Left renal cortex interstitium (tissue), 4 donors: ENCODE data around the gene NTMT1. TPM values are rescaled to one million over a fixed set of nuclear protein-coding genes. Genes with fewer than 3 reads are reported as not detected.

Experiments used
- DNase-seq, 4 donors: peaks; one replicate each; pipeline ENCODE4 v3.0.0-alpha.2; 2013; ENCODE audit warnings: low read depth in 4 of 4, low spot score in 2 of 4, missing footprints in 1 of 4
- polyA plus RNA-seq, 4 donors: library from polyadenylated mRNA; unstranded; fragments of 120-200 nt; gene quantifications; one replicate each; pipeline ENCODE4 v1.2.1, GENCODE V29; 2013; ENCODE audit not compliant: insufficient read length in 4 of 4

Gene NTMT1
- polyA plus RNA-seq, 4 donors, result 31.8 to 34.1 (median 32.7) TPM

- DNase-seq, result no peak
These were observed 46.7 kb downstream of the NTMT1 start for GRCh38 chr9:129672702-129673101.

- DNase-seq, result no peak
These were observed 47.6 kb downstream of the NTMT1 start for GRCh38 chr9:129673602-129674001.

GRCh38 chr9:129674229-129674628 is 48.3 kb downstream of the NTMT1 start:
- DNase-seq, result no peak

GRCh38 chr9:129675620-129676019 is 49.7 kb downstream of the NTMT1 start:
- no peak for DNase-seq

GRCh38 chr9:129676287-129676686 is 50.3 kb downstream of the NTMT1 start:
- no peak for DNase-seq

GRCh38 chr9:129676975-129677374 is 51.0 kb downstream of the NTMT1 start:
- no peak for DNase-seq

- DNase-seq, result no peak
These were observed 51.5 kb downstream of the NTMT1 start for GRCh38 chr9:129677456-129677855.

GRCh38 chr9:129678844-129679243 is 52.9 kb downstream of the NTMT1 start:
- DNase-seq, result no peak

- DNase-seq, result no peak
These were observed 53.6 kb downstream of the NTMT1 start for GRCh38 chr9:129679537-129679936.

- no peak for DNase-seq
These were observed 56.0 kb downstream of the NTMT1 start for GRCh38 chr9:129681924-129682323.

- no peak for DNase-seq
These were observed 56.4 kb downstream of the NTMT1 start for GRCh38 chr9:129682381-129682780.

GRCh38 chr9:129685220-129685932 is 59.4 kb downstream of the NTMT1 start:
- DNase-seq, result no peak

Other genes with a start within 250 kb of the NTMT1 start
- gene C9orf50, start 5.1 kb upstream of the NTMT1 start, polyA plus RNA-seq, result under 1 TPM; 0.64 to 0.99 (median 0.83) TPM
- 10 to 100 TPM; 16.8 to 23.2 (median 19.0) TPM for gene ASB6, start 16.0 kb downstream of the NTMT1 start, polyA plus RNA-seq
- 1 to 10 TPM in 3 of 4 donors, under 1 TPM in 1; 0.83 to 1.5 (median 1.2) TPM for gene PRRX2, start 39.5 kb downstream of the NTMT1 start, polyA plus RNA-seq
- 1 to 10 TPM; 4.0 to 7.3 (median 4.6) TPM for gene PTGES, start 126.9 kb downstream of the NTMT1 start, polyA plus RNA-seq
- 10 to 100 TPM; 18.9 to 24.9 (median 20.9) TPM for gene TOR1B, start 177.0 kb downstream of the NTMT1 start, polyA plus RNA-seq
- 10 to 100 TPM; 42.7 to 47.2 (median 44.0) TPM for gene TOR1A, start 198.0 kb downstream of the NTMT1 start, polyA plus RNA-seq
- 10 to 100 TPM; 65.4 to 88.4 (median 69.8) TPM for gene C9orf78, start 209.1 kb downstream of the NTMT1 start, polyA plus RNA-seq
- gene USP20, start 209.3 kb downstream of the NTMT1 start, polyA plus RNA-seq, result 10 to 100 TPM; 17.6 to 31.3 (median 22.8) TPM